ENCODE measurements around the gene SCARF2. TPM values are rescaled to one million over a fixed set of nuclear protein-coding genes. Genes with fewer than 3 reads are reported as not detected.

Gene SCARF2
- total RNA-seq, 6 experiments from 2014 or later, result 65.1 to 92.3 (median 68.9) TPM

GRCh38 chr22:20390394-20390907, 47.2 kb downstream of the SCARF2 start:
- Mint-ChIP-seq H3K36me3 (ENCODE audit: low read depth) (no peaks in the 10 kb centered on the region), H3K27me3 (ENCODE audit: insufficient read depth) (peaks cover 12% of the 10 kb centered on the region), H3K27ac (no peak overlapping the region), H3K9me3 (peaks cover 7% of the 10 kb centered on the region), H3K4me1 (ENCODE audit: low read depth) (peaks cover 16% of the 10 kb centered on the region), H3K4me3 (no peak overlapping the region)
- DNase-seq, result no peak
- TF ChIP-seq CTCF (IDR thresholded peaks at IDR 0.05), result no peak

GRCh38 chr22:20389288-20389687, 48.3 kb downstream of the SCARF2 start:
- H3K36me3 Mint-ChIP-seq (ENCODE audit: low read depth), result no peaks in the 10 kb centered on the region
- DNase-seq, result no peak
- TF ChIP-seq CTCF (IDR thresholded peaks at IDR 0.05), result no peak
- peaks cover 6% of the 10 kb centered on the region for H3K4me1 Mint-ChIP-seq (ENCODE audit: low read depth)
- peaks cover 7% of the 10 kb centered on the region for H3K9me3 Mint-ChIP-seq
- peaks cover 12% of the 10 kb centered on the region for H3K27me3 Mint-ChIP-seq (ENCODE audit: insufficient read depth)
- no peak overlapping the region for H3K4me3 Mint-ChIP-seq
- no peak overlapping the region for H3K27ac Mint-ChIP-seq

- no peak for TF ChIP-seq CTCF (IDR thresholded peaks at IDR 0.05)
- H3K9me3 Mint-ChIP-seq, result peaks cover 7% of the 10 kb centered on the region
- no peaks in the 10 kb centered on the region for H3K36me3 Mint-ChIP-seq (ENCODE audit: low read depth)
- H3K4me3 Mint-ChIP-seq, result no peak overlapping the region
- no peaks in the 10 kb centered on the region for H3K4me1 Mint-ChIP-seq (ENCODE audit: low read depth)
- peaks cover 17% of the 10 kb centered on the region for H3K27me3 Mint-ChIP-seq (ENCODE audit: insufficient read depth)
- no peak for DNase-seq
- H3K27ac Mint-ChIP-seq, result no peak overlapping the region
Observed at GRCh38 chr22:20388200-20388599, 49.4 kb downstream of the SCARF2 start.

DNA sequence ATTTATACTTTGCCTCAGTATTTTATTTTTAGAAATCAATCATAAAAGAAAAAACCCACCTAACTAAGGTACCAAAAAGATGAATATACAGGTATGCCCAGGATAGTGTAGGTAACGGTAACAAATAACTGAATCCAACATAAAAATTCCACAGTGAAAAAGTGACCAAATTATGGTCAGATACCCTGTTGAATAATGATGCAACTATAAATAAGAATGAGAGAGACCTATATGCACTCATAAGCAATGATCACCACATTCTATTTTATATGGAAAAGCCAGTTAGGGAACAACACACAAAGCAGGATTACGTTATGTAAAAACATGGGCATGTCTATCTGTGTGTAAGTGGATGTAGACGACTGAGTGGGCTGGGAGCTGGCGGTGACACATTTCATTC, 50.7 kb downstream of the SCARF2 start:
- DNase-seq, result no peak
- H3K9me3 Mint-ChIP-seq, result peaks cover 7% of the 10 kb centered on the region
- no peak for TF ChIP-seq CTCF (IDR thresholded peaks at IDR 0.05)
- H3K27me3 Mint-ChIP-seq (ENCODE audit: insufficient read depth), result peaks cover 24% of the 10 kb centered on the region
- H3K4me1 Mint-ChIP-seq (ENCODE audit: low read depth), result no peaks in the 10 kb centered on the region
- H3K36me3 Mint-ChIP-seq (ENCODE audit: low read depth), result no peaks in the 10 kb centered on the region
- no peak overlapping the region for H3K27ac Mint-ChIP-seq
- H3K4me3 Mint-ChIP-seq, result no peak overlapping the region

DNA sequence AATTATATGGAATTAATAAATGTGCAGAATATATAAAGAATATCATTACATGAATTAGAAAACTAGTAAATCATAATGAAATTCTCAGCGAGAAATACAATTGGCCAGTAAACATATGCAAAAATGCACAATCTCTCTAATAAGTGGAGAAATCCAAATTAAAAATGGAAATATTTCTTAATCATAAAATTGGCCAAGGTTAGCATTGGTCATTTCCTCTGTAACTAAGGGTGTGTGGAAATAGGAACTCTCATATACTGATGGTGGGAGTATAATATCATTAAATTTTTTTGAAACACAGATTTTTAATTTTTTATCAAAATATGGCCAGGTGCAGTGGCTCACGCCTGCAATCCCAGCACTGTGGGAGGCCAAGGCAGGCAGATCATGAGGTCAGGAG, 51.3 kb downstream of the SCARF2 start:
- no peak overlapping the region for H3K27ac Mint-ChIP-seq

More for the DNA sequence above, 51.3 kb downstream of the SCARF2 start:
- TF ChIP-seq CTCF (IDR thresholded peaks at IDR 0.05), result no peak
- no peak overlapping the region for H3K4me3 Mint-ChIP-seq
- no peak for DNase-seq
- H3K4me1 Mint-ChIP-seq (ENCODE audit: low read depth), result no peaks in the 10 kb centered on the region
- H3K36me3 Mint-ChIP-seq (ENCODE audit: low read depth), result no peaks in the 10 kb centered on the region
- H3K9me3 Mint-ChIP-seq, result peaks cover 7% of the 10 kb centered on the region
- peaks cover 26% of the 10 kb centered on the region for H3K27me3 Mint-ChIP-seq (ENCODE audit: insufficient read depth)
